ENCODE measurements around the gene MCM6.

GRCh38 chr2:135913727-135914365 is 37.6 kb upstream of the MCM6 start:
- peak; percentile 35 to 79 (median 52) for TF ChIP-seq CTCF (IDR thresholded peaks at IDR 0.05)
- no peak for TF ChIP-seq POLR2A (IDR thresholded peaks at IDR 0.05)

Measured in testis (tissue), 2 donors.